Endothelial cell of umbilical vein (primary cell): ENCODE data around the gene UTF1. TPM values are rescaled to one million over a fixed set of nuclear protein-coding genes. Genes with fewer than 3 reads are reported as not detected.

Source experiments
- BruUV-seq: library from RNA; stranded (reverse); fragments of 400-500 nt; replicated peaks from 2 replicates; lab custom pipeline; 2021; lab: Mats Ljungman, UMichigan
- CTCF ChIA-PET: fragments of 300-600, 350-600 bp; sonication (Branson Sonifier 250); formaldehyde crosslinking; loops from one replicate; lab custom pipeline; 2021; ENCODE audit warnings: antibody characterized with exemption, inconsistent platforms; lab: Charles Lee
- POLR2A ChIA-PET: fragments of 300-600, 350-600 bp; sonication (Branson Sonifier 250); formaldehyde crosslinking; loops from one replicate; lab custom pipeline; 2021; ENCODE audit warnings: antibody characterized with exemption, inconsistent platforms; lab: Charles Lee
- DNase-seq: peaks from one replicate; pipeline ENCODE4 v3.0.0-alpha.2; 2011; ENCODE audit warnings: low read depth, low spot score
- FAIRE-seq: peaks from 2 replicates; lab custom pipeline; 2011; peaks lifted over from hg19 to GRCh38; lab: Jason Lieb, UNC
- H2AFZ ChIP-seq: 2 replicates; pipeline ENCODE4 v1.6.0; 2012; ENCODE audit warnings: low read depth, low read length, control low read depth, inconsistent platforms
- H3K27ac ChIP-seq: 2 replicates; pipeline ENCODE4 v1.5.1; 2011; ENCODE audit warnings: low read depth, mild to moderate bottlenecking, control low read depth, low read length, moderate library complexity; ENCODE audit not compliant: insufficient read depth
- H3K27me3 ChIP-seq, 2 experiments: 2 replicates each; pipeline versions ENCODE4 v1.6.0 to v1.6.1; 2011; ENCODE audit warnings: low read length in 2 of 2, mixed read lengths in 1 of 2; ENCODE audit not compliant: control insufficient read depth in 2 of 2, insufficient read depth in 2 of 2
- H3K36me3 ChIP-seq, 2 experiments: 2 replicates in 1 of 2; 3 replicates in 1 of 2; pipeline ENCODE4 v1.5.1; 2011; ENCODE audit warnings: low read length in 2 of 2, mild to moderate bottlenecking in 1 of 2, moderate library complexity in 1 of 2; ENCODE audit not compliant: control insufficient read depth in 2 of 2, insufficient read depth in 2 of 2; ENCODE audit errors: extremely low read depth in 1 of 2
- H3K4me1 ChIP-seq: 3 replicates; pipeline ENCODE4 v1.5.1; 2011; ENCODE audit warnings: mild to moderate bottlenecking, low read length; ENCODE audit not compliant: control insufficient read depth, insufficient read depth; ENCODE audit errors: extremely low read depth
- H3K4me2 ChIP-seq: 2 replicates; pipeline ENCODE4 v1.6.1; 2011; ENCODE audit warnings: low read length, control low read depth, mixed read lengths; ENCODE audit not compliant: insufficient read depth
- H3K4me3 ChIP-seq, 3 experiments: fragments of 200-600 bp in 1 of 3; sonication (generic), shearing (Covaris generic) in 1 of 3; replicated peaks in 1 of 3; 2 replicates each; pipeline ENCODE4 v1.5.1; 2011 to 2016; ENCODE audit warnings: control low read depth in 3 of 3, low read length in 3 of 3, mild to moderate bottlenecking in 2 of 3, inconsistent platforms in 1 of 3, low read depth in 1 of 3, moderate library complexity in 1 of 3; ENCODE audit not compliant: insufficient read depth in 1 of 3
- H3K79me2 ChIP-seq: 2 replicates; pipeline ENCODE4 v1.6.0; 2012; ENCODE audit warnings: low read length, inconsistent platforms; ENCODE audit not compliant: control insufficient read depth, insufficient read depth
- H3K9ac ChIP-seq: replicated peaks from 2 replicates; pipeline ENCODE3; 2011; ENCODE audit warnings: low read length, control low read depth; ENCODE audit not compliant: insufficient read depth; ENCODE audit errors: extremely low read depth
- H3K9me1 ChIP-seq: replicated peaks from 3 replicates; pipeline ENCODE4 v1.6.0; 2011; ENCODE audit warnings: mild to moderate bottlenecking, low read length; ENCODE audit not compliant: control insufficient read depth, insufficient read depth; ENCODE audit errors: extremely low read depth
- H3K9me3 ChIP-seq: replicated peaks from 2 replicates; pipeline ENCODE4 v1.5.1; 2012; ENCODE audit warnings: low read length, inconsistent platforms; ENCODE audit not compliant: control insufficient read depth, insufficient read depth
- H4K20me1 ChIP-seq: replicated peaks from 2 replicates; pipeline ENCODE3; 2011; ENCODE audit warnings: mild to moderate bottlenecking, low read length; ENCODE audit not compliant: control insufficient read depth, insufficient read depth; ENCODE audit errors: extremely low read depth
- EZH2 ChIP-seq: IDR thresholded peaks from 2 replicates; pipeline ENCODE4 v1.6.1; 2012; ENCODE audit warnings: borderline replicate concordance, low read depth, mild to moderate bottlenecking, moderate library complexity, low read length, inconsistent platforms; ENCODE audit not compliant: severe bottlenecking
- MAX ChIP-seq: IDR thresholded peaks from 2 replicates; pipeline ENCODE4 v1.6.1; 2011; ENCODE audit not compliant: insufficient read depth, insufficient read length
- MYC ChIP-seq: IDR thresholded peaks from one replicate; pipeline ENCODE4 v1.6.1; 2011; ENCODE audit warnings: mild to moderate bottlenecking, low read depth, low read length
- dilution Hi-C: fragments of 300-500 bp; cut with MboI; formaldehyde crosslinking; loops from one replicate; pipeline ENCODE4 v1.15.0; 2019; ENCODE audit warnings: low sequenced_read_pairs; ENCODE audit not compliant: extremely low pct_ligation_motif_present
- intact Hi-C: fragments of 100-400 bp; cut with micrococcal nuclease; formaldehyde crosslinking; loops from one replicate; pipeline ENCODE4 v1.10.0; 2022
- polyA plus RNA-seq, 4 experiments: library from polyadenylated mRNA; depleted of rRNA in 3 of 4; stranded (reverse) in 3 of 4; unstranded in 1 of 4; fragments of >200 nt; gene quantifications; 2 replicates each; pipeline versions ENCODE4 v1.2.1 to v1.2.3, GENCODE V29; 2011 to 2012; ENCODE audit warnings: missing spikeins in 1 of 4
- total RNA-seq: library from RNA; stranded (reverse); gene quantifications from 2 replicates; pipeline ENCODE4 v1.2.3, GENCODE V29; 2021

The UTF1 gene
- total and polyA plus RNA-seq, 2 donors (not counting 3 experiments of a cell fraction or from before 2014, with no cell fraction given), result not detected

DNA sequence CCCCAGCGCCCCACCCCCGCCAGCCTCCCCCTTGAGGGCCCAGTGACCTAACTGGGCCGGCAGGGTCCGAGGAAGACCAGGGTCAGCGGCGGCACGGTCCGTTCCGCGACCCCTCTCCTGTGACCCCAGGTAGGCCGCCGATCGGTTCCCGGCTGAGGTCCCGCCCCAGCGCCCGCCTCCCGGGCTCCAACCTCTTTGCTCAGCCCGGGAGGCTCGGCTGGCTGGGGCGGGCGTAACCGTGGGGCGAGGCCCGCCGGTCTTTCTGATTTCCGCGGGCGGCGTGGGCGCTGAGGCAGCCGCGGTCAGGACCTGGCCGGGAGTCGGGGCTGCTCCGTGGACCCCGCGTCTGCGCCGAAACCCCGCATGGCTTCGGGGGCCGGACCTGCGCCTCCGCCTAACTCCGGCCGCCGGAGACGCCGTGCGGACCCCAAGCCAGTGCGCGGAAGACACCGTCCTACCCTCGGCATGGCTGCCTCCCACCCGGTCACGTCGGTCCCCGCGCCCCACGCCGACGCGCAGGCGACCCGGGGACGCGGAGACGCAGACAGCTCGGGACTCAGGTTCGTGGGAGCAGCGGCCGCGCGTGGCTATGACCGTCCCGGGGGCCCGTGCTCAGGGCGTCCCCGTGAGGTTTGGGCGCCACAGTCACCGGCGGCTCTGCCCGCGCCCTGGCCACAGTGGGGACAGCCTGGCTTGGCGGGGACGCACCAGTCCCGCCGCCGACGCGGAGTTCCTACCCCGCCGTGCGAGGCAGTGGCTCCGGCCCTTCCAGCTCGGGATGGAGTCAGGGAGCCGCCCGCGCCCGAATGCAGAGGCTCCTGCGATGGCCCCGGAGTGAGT is 6.6 kb downstream of the UTF1 start:
- BruUV-seq, result no TSS peak
- H2AFZ ChIP-seq, result no peak overlapping the region
- CTCF ChIA-PET, result no interaction called here

DNA sequence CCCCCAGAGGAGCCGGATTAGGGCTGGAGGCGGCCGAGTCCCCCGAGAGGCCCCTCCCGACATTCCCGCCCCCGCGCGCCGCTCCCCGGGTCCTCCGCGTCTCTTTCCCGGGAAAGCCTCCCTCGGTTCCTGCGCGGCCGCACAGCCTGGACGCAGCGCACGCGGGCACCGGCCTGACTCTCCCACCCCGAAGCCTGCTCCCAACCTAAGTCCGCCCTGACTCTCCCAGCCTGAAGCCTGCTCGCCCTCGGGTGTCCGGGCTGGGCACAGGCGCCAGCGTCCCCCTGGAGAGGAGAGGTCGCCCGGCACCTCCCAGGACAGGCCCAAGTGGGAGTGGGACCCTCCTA is 7.2 kb downstream of the UTF1 start:
- FAIRE-seq (no peak), DNase-seq (no peak)
- no peaks in the 10 kb centered on the region for H3K36me3 ChIP-seq
- no peaks in the 10 kb centered on the region for H3K4me1 ChIP-seq
- no TSS peak for BruUV-seq
- no peak overlapping the region for H3K4me3 ChIP-seq
- CTCF ChIA-PET, result no interaction called here
- no peak overlapping the region for H3K9ac ChIP-seq
- H3K9me3 ChIP-seq, result no peaks in the 10 kb centered on the region
- no peak overlapping the region for H2AFZ ChIP-seq
- H3K4me2 ChIP-seq, result no peak overlapping the region
- no peaks in the 10 kb centered on the region for H3K9me1 ChIP-seq
- TF ChIP-seq MYC, result no peak
- peak; percentile 58 for TF ChIP-seq EZH2
- peaks cover 30 to 46% of the 10 kb centered on the region in 2 experiments for H3K27me3 ChIP-seq
- dilution Hi-C loops (no loop called here), intact Hi-C loops (no loop called here)
- no peaks in the 10 kb centered on the region for H3K79me2 ChIP-seq
- POLR2A ChIA-PET, result no interaction called here
- no peak overlapping the region for H3K27ac ChIP-seq
- H4K20me1 ChIP-seq, result no peaks in the 10 kb centered on the region

More for the DNA sequence above, 6.6 kb downstream of the UTF1 start:
- Histone ChIP-seq H4K20me1 (no peaks in the 10 kb centered on the region), H3K27ac (no peak overlapping the region), H3K4me1 (no peaks in the 10 kb centered on the region), H3K27me3 (peaks cover 36 to 52% of the 10 kb centered on the region in 2 experiments), H3K9ac (no peak overlapping the region), H3K9me3 (no peaks in the 10 kb centered on the region), H3K4me3 (no peak overlapping the region), H3K9me1 (no peaks in the 10 kb centered on the region), H3K79me2 (no peaks in the 10 kb centered on the region), H3K4me2 (no peak overlapping the region), H3K36me3 (no peaks in the 10 kb centered on the region)
- dilution Hi-C loops (no loop called here), intact Hi-C loops (no loop called here)
- peak; percentile 85 for TF ChIP-seq EZH2
- no peak for TF ChIP-seq MAX
- no peak for TF ChIP-seq MYC
- FAIRE-seq (no peak), DNase-seq (no peak)
- POLR2A ChIA-PET, result no interaction called here
